Measurements from ENCODE around the gene NCAM1. TPM values are rescaled to one million over a fixed set of nuclear protein-coding genes. Genes with fewer than 3 reads are reported as not detected.

The NCAM1 gene
- total RNA-seq, 2 donors from 2014 or later, result 225 to 229 TPM

GRCh38 chr11:113240790-113241635 is 279.8 kb downstream of the NCAM1 start:
- TF ChIP-seq, protein P1, sequence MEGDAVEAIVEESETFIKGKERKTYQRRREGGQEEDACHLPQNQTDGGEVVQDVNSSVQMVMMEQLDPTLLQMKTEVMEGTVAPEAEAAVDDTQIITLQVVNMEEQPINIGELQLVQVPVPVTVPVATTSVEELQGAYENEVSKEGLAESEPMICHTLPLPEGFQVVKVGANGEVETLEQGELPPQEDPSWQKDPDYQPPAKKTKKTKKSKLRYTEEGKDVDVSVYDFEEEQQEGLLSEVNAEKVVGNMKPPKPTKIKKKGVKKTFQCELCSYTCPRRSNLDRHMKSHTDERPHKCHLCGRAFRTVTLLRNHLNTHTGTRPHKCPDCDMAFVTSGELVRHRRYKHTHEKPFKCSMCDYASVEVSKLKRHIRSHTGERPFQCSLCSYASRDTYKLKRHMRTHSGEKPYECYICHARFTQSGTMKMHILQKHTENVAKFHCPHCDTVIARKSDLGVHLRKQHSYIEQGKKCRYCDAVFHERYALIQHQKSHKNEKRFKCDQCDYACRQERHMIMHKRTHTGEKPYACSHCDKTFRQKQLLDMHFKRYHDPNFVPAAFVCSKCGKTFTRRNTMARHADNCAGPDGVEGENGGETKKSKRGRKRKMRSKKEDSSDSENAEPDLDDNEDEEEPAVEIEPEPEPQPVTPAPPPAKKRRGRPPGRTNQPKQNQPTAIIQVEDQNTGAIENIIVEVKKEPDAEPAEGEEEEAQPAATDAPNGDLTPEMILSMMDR (IDR thresholded peaks at IDR 0.05), result no peak

DNA sequence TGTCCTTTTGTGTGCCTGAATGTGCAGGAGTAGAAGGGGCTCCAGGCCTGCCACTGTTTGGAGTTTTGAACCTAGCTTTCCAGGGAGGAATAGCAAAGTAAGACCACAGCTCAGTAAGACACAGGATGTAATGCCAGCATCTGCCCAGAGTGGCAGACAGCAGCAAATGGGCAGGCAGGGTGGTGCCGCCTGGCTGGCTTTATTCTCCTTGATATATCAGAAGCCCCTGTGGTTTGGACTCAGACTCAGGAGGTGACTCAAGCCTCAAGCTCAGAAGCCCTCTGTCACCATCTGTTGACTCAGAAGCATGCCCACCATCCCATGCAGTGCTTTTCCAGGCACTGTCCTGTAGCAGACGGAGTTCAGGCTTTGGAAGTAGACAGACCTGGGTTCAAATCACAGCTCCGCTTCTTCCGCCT is 280.4 kb downstream of the NCAM1 start:
- Histone ChIP-seq H3K27ac (no peak overlapping the region), H3K36me3 (peaks cover 13% of the 10 kb centered on the region), H3K9me3 (no peaks in the 10 kb centered on the region), H3K4me3 (no peak overlapping the region), H3K4me1 (peaks cover 0 to 18% of the 10 kb centered on the region in 2 donors), H3K27me3 (no peaks in the 10 kb centered on the region)
- no peak for DNase-seq (ENCODE audit: low spot score)
- TF ChIP-seq, protein P1 (IDR thresholded peaks at IDR 0.05), result no peak

More at GRCh38 chr11:113240790-113241635, 279.8 kb downstream of the NCAM1 start:
- no peak overlapping the region for H3K27ac ChIP-seq
- DNase-seq (ENCODE audit: low spot score), result no peak
- H3K4me3 ChIP-seq, result no peak overlapping the region
- H3K36me3 ChIP-seq, result peaks cover 7% of the 10 kb centered on the region
- H3K4me1 ChIP-seq, result peaks cover 0 to 18% of the 10 kb centered on the region in 2 donors
- no peaks in the 10 kb centered on the region for H3K27me3 ChIP-seq
- no peaks in the 10 kb centered on the region for H3K9me3 ChIP-seq

DNA sequence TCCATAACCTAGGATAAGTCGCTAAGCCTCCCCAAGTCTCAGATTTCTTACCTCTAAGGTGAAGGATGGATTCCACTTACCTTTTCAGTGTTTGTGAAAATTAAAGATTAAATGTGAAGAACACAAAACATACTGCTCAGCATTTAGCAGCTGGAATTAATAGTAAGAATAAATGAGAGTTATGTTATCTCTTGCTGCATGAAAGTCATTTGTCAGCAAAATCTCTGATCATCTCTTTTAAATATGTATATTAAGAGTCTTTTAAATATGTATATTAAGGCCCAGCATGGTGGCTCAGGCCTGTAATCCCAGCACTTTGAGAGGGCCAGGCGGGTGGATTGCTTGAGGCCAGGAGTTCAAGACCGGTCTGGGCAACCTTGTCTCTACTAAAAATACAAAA is 280.8 kb downstream of the NCAM1 start:
- Histone ChIP-seq H3K27me3 (no peaks in the 10 kb centered on the region), H3K27ac (no peak overlapping the region), H3K9me3 (no peaks in the 10 kb centered on the region), H3K4me3 (no peak overlapping the region), H3K4me1 (peaks cover 0 to 18% of the 10 kb centered on the region in 2 donors), H3K36me3 (peaks cover 12% of the 10 kb centered on the region)
- TF ChIP-seq, protein P1 (IDR thresholded peaks at IDR 0.05), result no peak
- no peak for DNase-seq (ENCODE audit: low spot score)

DNA sequence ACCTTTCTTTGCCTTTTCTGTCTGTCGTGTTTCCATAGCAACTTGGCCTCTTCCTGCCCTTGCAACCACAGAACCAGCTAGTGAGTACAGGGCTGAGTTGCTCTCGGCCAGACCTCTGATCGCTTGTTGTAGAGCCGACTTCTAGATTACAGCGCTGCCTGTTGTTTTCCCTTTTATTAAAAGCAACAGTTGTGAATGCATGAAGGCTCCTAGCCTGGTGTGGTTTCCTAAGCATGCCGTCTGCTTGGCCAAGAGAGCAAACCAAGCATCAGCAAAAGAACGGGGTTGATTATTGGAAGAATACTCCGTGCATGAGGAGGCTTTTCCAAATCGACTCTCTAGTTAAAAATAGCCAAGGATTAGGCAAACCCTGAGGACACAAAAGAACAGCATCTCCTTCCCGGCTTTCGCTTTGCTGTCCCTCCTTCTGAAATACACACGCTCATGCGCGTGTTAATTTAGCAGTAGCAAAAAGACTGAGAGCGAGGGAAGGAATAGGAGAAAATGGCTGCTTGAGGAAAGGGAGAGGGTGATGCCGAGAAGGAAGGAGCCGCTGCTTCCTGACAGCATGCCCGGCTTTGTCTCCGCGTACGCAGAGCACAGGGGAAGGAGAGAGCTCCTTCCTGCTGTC is 281.7 kb downstream of the NCAM1 start:
- Histone ChIP-seq H3K27ac (peak overlapping the region; percentile 47 to 60), H3K4me1 (peaks cover 0 to 18% of the 10 kb centered on the region in 2 donors), H3K4me3 (peak overlapping the region; percentile 26 to 44), H3K27me3 (no peaks in the 10 kb centered on the region), H3K36me3 (peaks cover 10% of the 10 kb centered on the region), H3K9me3 (no peaks in the 10 kb centered on the region)
- TF ChIP-seq, protein P1 (IDR thresholded peaks at IDR 0.05), result no peak
- no peak for DNase-seq (ENCODE audit: low spot score)

DNA sequence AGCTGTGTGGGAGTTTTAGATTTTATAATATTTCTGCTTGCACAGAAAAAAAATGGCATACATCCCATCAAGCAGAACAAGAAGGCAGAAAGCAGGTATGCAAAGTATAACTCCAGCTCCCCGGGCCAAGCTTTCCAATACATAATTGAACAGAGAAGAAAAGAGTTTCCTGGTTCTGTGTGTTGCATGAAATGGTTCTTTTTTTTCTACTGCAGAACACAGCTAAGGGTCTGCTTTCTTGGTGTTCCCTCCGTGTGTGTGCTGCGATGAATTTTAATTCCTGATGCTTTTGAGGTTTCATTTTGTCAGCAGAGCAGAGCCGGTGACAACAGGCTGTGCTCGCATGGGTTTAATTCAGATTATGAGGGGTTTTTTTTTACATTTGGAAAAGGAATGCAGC is 282.5 kb downstream of the NCAM1 start:
- TF ChIP-seq, protein P1 (IDR thresholded peaks at IDR 0.05), result no peak
- Histone ChIP-seq H3K36me3 (peaks cover 10% of the 10 kb centered on the region), H3K9me3 (no peaks in the 10 kb centered on the region), H3K4me1 (peaks cover 0 to 18% of the 10 kb centered on the region in 2 donors), H3K27ac (no peak overlapping the region), H3K4me3 (no peak overlapping the region), H3K27me3 (no peaks in the 10 kb centered on the region)
- DNase-seq (ENCODE audit: low spot score), result no peak
